GM18520 (cell line): ENCODE measurements around the gene ITGB6.
"Not testable (repeated sequence)": the region's sequence is repeated elsewhere in the genome, so short reads cannot be mapped to it uniquely, and the experiment has no call there.

Source experiments
- ATAC-seq: cut with Tn5 transposase; IDR thresholded peaks from one replicate; pipeline ENCODE4 v1.9.1; 2021; ENCODE audit not compliant: unreplicated experiment

The ITGB6 gene

DNA sequence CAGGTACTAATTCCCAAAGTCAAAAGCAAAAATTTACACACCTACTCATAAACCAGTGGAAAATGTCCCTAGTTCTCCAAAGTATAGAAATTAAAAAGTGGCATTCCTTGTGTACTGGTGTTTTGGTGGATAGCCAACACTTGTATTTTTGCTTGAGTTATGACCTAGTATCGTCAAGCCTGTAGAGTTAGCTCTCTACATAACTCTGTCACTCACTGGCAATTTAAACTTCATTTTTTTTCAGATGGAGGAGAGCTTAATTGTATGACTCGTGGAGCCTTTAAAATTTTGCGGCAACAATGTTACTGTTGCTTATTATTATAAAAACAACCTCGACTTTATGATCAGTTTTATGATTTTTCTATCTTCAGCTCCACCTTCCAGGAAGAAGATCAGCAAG lies 58.7 kb downstream of the ITGB6 start:
- no peak for ATAC-seq

DNA sequence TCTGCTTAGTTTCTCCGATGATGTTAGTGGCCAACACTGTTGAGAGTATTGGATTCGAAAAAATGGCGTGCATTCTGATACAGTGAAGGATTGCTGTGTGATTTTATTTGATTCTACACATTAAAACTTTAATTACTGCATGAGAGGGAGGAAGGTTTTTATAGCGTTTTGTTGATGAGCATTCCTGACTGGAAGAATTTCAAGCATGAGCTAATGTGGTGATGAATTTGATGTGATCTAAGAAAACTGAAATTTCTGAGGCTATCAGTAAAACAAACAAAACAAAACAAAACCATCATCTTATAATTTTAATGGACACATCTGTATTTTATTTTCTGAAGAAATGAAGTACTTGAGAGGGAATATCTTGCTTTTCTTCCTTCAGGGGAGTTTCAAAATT lies 59.6 kb downstream of the ITGB6 start:
- ATAC-seq, result no peak

DNA sequence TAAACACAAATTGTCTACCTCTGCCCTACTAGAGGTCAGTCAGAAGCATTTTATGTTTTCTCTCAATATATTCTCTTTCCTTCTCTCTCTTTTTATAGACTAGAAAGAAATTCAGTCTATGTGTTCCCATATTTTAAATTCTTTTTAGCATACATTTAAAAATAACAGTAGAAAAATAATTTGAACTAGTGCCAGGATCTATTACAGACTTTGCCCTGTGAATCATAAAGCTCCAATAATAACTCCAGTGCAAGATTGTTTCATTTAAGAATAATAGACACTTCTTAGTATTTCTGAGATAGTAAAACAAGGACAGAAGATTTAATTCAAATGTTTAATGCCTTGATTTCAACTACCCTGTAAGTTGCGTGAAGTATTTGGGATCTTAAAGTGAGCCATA lies 60.1 kb downstream of the ITGB6 start:
- ATAC-seq, result no peak

DNA sequence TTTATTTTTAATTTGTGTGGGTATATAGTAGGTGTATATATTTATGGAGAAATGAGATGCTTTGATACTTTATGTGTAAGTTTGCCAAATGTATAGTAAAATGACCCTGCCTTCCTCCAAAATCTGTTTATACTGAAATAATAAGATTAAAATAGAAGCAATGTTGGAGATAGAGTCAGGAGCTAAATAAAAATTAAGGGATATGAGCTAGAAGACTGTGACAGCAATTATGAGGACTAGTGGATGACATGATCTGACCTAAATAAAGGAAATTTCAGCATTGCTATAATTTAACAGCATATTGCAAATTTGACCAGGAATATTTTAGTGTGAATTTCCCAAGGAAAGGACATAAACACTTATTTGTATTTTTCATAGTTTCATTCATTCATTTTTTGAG lies 60.7 kb downstream of the ITGB6 start:
- no peak for ATAC-seq

DNA sequence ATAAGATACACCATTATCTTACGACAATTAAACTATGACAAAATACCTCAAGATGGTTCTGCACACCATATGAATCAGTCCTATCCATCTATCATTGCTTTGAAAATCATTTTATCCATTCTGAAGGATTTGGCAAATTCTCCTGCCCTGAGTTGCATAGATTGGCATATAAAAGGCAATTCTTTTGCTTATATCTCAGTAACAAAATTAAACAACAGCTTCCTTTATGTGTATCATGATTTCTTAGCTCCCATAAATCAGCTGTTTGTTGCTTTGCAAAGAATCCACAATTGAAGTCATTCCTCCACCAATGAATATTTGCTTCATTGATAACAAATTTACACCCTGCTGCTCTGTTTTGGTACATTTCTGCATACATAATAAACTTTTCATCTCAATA lies 61.7 kb downstream of the ITGB6 start:
- no peak for ATAC-seq

DNA sequence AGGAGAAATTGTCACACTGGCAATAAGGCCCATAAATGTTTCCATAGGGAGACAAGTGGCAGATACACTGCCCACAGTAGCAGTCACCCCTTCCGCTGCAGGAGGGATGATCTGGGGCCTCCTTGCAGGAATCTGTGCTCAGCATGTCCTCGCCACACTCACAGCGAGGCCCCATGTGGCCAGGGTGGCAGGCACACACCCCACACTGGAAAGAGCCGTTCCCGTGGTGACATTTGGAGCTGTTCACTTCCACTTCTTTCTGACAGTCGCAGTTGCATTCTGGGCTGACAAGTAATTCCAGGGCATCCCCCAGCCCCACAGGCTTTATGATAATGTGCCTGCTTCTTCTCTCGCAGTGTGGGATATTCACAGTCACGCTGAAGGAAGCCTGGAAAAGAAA lies 62.6 kb downstream of the ITGB6 start:
- ATAC-seq, result no peak

DNA sequence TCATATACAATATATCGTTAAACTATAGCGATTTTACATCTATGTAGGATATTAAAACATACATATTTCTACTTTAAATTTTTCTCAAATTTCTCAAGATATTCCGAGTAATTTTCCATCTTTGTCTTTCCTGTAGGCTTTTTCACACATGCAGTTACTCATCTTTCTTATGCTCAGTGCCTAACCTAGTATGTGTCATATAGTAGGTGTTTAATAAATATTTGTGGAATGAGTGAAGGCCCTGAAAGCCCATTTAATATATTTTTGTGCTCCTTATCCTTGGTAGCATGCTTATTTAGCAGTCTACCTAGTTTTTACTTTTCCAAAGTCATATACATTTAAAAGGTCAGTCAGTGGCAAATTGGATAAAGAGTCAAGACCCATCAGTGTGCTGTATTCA lies 67.3 kb downstream of the ITGB6 start:
- no peak for ATAC-seq

DNA sequence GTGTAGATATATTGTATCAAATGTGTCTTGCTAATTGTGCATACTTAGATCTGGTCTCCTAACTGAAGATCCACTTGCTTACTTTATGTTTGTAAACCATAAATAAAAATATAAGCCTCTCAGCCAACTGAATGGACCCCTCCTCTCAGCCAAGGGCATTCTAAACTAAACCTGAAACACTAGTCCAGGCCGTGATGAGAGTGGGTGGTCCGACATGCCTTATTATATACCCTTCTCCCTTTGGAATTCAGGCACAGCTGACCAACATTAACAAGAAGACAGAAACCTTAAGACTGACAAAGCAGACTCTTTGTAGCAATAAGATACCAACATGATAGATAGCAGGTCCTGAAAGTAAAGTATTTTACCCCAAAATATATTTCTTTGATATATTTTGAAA lies 73.3 kb downstream of the ITGB6 start:
- no peak for ATAC-seq

DNA sequence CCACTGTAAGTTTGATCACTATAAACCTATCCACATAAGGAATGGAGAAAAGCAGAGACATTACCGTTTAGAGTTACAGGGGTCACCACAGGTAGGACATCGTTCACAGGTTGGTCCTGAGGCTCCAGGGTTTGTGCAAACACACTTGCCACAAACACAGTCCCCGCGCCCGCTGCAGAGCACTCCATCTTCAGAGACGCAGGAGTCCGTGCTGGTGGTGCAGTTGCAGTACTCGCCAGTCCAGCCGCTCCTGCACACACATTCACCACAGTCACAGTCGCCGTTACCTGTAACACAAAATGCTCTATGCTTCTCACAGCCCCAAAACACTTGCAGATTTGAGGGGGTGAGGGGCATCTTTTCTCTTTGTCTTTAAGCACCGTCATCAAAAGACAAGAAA lies 73.8 kb downstream of the ITGB6 start:
- ATAC-seq, result no peak

DNA sequence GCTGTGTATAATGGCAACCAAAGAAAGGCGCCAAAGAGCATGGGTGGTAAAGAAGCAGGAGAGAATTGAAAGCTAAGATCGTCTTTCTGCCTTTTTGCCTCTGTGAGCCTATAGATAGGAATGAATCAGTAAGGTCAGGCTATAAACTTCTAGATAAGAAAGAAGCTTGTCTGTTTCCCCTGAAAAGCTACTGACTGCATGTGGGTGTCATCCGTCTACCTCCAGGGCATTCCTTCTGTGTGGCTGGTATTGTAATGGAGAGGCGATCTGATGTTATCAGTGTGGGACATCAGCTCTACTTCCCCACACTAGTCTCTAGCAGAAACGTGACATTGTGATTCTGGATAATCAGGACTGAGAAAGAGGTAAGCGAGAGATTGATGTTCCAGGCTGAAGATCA lies 74.2 kb downstream of the ITGB6 start:
- ATAC-seq, result no peak

DNA sequence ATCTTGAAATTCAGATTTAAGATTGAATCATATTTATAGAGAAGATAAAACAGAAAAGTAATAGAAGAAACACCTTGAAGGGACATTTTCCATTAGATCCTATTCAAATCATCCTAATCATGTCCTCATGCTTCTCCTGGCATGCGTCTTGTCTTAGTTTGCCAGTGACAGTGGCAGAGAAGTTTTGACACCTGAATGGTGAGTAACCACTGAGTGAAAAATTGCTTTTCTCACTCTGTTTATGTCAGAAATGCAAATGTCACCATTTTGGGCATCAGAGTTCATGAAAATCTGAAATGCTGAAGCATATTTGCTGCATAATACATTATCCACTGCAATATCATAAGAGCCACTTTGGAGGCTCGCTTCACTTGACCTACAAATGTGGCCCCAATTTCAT lies 74.7 kb downstream of the ITGB6 start:
- no peak for ATAC-seq

DNA sequence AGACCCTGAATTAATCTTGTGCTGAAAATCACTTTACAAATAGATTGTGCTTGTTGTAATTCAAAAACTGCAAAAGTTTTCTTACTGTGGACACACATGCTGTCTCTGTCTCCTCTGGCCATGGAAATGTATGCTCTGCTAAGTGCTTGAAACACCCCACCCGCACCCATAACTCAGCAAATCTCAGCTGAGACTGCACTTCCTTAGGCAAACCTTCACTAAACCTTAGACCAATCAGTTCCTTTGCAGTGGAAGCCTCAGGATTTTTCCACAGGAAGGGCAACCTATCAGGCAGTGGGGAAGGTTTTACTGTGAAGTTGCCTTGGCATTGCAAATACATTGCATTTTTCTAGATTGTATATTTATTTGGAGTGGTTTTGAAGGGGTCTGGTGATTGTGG lies 75.5 kb downstream of the ITGB6 start:
- no peak for ATAC-seq

DNA sequence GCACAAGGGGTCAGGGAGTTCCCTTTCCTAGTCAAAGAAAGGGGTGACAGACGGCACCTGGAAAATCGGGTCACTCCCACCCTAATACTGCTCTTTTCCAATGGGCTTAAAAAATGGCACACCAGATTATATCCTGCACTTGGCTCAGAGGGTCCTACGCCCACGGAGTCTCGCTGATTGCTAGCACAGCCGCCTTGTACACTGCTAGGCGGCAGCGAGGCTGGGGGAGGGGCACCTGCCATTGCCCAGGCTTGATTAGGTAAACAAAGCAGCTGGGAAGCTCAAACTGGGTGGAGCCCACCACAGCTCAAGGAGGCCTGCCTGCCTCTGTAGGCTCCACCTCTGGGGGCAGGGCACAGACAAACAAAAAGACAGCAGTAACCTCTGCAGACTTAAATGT lies 85.4 kb downstream of the ITGB6 start:
- not testable (repeated sequence) for ATAC-seq

DNA sequence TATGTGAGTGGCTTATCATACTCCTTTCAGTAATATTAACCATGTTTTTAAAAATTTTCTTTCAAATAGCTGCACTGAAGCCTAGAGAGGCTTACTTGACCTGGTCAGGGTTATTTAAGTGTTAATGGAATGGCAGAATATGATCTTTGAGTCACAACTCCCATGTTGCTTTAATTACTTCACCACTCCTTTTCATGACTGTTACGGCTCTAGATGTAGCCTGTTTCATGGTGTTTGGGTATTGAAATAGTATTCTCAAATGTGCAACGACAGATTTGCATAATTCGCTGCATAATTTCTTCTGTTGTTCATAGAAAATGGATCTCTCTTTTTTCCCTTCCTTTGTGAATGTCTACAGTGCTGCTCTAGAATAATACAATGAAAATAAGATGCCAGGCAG lies 86.1 kb downstream of the ITGB6 start:
- ATAC-seq, result no peak

DNA sequence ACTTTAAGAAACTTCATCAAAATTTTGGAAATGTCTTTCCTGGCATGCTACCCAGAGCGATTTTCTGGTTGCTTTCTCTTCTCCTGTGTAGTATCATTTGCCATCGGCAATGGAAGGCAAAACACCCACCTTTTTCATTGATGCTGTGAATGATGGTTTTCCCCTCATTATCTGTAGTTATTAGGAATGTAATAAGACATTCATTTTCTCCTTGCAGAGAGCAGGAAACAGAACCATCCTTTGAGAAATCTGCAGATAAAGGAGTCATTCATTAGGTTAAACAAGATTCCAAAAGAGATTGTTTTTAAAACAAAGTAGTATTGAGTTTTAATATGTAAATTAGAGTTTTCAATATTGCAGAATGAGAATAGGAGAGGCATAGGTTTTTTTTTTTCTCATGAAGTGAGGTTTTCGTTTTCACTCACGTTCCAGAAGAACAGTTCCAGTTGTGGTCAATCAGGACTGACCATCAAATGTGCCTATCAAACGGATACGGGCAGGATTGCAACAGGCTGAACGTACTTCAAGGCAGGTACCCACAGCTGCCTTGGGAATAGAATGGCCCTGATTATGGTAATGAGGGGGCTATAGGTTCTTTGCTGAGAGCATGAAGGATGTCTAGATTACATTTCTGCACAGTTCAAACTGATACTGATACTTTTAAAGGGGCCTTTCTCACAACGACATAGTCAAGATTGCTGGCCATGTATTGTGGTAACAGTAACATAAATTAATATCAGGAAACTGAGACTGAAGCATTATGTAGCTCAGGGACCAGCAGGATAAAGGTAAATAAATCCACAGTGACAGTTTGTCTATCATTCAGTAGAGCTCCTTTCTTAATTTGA lies 87.9 kb downstream of the ITGB6 start:
- peak; percentile 64 for ATAC-seq

DNA sequence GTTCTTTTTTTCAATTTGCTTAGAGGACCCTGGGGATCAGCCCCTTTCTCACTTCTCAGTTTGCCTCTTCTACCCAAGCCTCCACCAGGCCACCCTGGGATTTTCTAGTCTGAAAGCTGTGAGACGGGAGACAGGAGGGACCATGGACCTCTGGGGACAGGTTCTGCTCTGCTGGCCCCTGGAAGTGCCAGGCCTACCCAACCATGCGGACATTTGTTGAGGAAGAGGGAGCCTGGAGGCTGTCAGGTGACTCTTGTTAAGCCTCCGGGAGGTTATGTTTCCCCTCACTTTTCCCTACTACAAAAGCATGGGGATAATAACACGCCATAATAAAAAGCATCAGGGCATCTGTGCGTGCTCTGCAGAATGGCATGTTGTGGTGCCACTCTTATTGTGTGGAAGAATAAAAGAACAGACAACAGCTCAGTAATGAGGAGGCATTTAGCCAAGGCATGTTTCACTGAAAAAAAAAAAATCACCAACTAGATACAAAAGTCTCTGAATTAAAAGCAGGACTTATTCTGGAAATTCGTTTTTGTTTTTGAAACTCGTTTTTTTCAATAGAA lies 89.3 kb downstream of the ITGB6 start:
- no peak for ATAC-seq

DNA sequence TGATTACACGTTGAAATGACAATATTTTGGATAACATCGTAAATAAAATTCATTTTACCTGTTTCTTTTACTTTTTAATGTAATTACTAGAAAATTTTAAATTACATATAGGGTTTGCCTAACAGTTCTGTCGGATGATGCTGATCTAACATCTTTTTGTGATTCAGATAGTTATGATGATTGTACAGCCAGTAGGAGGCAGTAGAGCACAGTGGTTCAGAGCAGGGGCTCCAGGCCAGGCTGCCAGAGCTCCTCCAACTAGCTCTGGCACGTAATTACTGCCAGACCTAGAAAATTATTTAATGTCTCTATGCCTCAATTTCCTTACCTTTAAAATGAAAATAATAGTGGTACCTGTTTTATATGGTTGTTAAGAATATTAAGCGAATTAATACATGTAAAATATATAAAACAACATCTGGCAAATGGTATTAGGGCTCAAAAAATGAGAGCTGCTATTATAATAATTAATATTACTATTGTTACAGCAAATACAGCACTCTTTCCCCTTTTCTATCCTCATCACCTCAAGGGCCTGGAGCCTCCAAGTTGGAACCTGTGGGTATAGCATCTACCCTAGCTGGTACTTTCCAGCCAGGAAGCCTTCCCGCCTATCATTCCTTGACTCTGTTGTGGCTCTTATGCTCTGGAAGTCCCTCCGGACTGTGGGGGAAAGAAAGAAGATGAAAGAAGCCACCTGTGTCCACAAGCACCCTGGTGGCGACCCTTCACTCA lies 90.0 kb downstream of the ITGB6 start:
- ATAC-seq, result peak; percentile 59

DNA sequence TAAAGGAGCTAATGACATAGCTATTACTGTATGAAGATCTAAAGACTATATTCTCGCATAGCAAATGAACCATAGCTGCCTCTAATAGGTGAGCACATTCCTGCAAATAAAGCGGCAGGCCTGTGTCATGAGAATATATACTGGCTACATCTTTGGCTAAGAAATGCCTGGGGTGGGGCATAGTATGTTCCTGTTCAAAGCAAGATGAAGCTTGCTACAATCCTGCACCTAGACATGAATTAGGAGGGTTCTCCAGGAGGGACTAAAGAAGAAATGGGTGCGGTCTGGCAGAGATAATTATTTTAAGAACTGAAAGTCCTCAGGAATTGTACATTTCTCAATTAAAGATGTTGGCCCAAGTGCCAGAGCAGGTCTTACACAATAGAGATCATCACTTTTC lies 90.8 kb downstream of the ITGB6 start:
- no peak for ATAC-seq

DNA sequence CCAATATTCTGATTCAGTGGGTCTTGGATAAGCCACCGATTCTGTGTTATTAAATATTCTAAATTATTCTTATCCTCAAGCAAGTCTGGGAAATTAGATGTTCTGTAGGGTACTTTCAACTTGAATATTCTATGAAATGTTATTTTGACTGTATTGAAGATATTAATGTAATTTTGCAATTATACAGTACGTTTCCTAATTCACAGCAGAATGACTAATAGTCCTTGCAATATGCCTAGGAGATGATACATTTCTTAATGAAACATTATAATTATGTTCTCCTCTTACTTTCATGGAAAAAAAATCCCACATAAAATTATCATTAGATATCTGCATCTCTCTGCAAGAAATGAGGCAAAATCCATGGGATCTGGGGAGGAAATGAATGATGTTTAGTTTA lies 91.4 kb downstream of the ITGB6 start:
- ATAC-seq, result no peak

DNA sequence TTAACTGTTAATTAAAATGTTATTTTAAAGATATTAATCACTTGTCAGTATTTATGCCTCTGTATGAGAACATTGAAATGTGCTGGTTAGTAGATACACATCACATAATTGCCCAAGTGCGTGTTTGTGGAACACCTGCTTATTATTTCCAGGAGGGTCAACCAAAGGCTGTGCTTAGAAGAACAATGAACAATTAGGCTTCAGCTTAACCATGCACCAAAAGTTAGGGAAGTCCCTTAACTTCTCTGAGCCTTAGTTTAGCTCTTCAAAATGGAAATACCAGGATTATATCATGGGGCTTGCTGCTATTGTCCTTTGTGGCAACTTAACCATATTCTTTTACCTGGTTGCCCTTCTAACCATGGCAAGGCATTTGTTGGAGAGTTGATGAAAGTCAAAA lies 94.7 kb downstream of the ITGB6 start:
- no peak for ATAC-seq

DNA sequence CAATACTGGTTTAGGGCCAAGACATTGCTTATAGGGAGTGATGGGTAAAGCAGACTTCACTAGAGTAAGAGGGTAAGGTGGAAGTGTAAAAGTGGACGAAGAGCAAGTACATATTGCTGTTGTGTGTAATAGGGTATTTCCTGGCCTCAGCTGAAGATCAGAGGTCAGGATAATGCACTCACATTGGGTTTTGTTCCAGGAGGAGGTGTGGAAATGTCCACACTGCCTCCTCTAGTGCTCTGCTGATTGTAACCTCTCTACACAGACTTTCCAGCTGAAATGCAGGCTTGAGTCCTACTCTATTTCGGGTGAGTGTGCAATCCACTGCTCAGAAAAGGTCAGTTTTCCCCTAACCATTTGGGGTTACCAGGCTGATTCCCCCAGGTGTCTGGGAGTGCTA lies 96.0 kb downstream of the ITGB6 start:
- ATAC-seq, result no peak

DNA sequence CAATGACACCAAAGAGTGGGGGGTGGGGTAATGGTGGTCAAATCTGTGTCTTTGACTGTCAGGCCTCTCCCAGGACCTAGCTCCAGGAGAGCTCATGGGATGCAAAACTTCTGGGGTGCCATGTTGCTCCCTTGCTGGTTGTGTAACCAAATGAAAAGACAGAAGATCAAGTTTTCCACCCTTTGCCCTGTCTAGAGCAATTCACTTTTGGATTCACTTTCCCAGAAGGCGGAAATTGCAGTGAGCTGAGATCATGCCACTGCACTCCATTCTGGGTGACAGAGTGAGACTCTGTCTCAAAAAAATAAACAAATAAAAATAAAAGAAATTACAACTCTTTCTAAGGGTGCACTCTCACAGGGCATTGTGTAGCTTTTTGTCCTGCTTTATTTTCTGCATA lies 102.7 kb downstream of the ITGB6 start:
- no peak for ATAC-seq
